Measurements from ENCODE around the gene FGF22.

GRCh38 chr19:590396-590745, 49.3 kb upstream of the FGF22 start:
- no peak for TF ChIP-seq CTCF (IDR thresholded peaks at IDR 0.05)
- TF ChIP-seq POLR2AphosphoS5 (IDR thresholded peaks at IDR 0.05) = no peak

All from breast epithelium (tissue), 3 donors.